ENCODE measurements around the gene PAN3.
A peak's percentile ranks its signal among the peaks of the same experiment; 100 is the strongest.

Gene PAN3

DNA sequence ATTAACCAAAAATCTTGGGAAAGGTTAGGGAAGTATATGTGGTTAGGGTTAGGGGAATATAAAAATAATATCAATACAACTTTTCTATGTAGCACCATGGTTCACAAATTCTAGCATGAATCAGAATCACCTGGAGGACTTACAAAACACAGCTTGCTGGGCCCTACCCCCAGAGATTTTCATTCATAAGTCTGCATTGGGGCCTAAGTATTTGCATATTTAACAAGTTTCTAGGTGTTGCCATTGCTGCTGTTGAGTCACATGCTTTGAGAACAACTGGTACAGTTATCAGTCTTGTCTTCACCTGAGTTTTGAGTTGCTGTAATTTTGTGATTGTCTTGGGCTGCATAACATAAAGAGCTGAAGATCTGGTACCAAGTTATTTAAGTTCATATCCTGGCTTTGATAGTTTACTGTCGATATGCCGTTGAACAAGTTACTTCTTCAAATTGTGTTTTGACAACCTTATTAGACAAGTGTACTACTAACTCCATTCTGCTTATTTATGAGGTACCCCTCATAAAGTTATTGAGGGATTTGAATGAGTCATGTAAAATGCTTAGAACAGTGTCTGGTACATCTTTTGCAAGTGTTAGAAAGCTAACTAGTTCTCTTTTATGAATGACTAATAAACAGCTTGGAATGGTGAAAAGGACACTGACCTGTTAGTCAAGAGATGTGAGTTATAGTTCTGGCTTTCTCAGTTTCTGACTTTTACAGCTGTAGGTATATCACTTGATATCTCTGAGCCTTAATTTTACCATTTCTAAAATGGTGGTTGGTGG, 132.9 kb downstream of the PAN3 start:
- no peak overlapping the region for H3K4me3 ChIP-seq (ENCODE audit: control insufficient read depth, low read depth, low read length)
- DNase-seq (ENCODE audit: low read depth): no peak
- TF ChIP-seq CTCF (IDR thresholded peaks at IDR 0.05; ENCODE audit: control insufficient read depth, insufficient read depth, low read depth, low read length, missing control alignments): no peak

DNA sequence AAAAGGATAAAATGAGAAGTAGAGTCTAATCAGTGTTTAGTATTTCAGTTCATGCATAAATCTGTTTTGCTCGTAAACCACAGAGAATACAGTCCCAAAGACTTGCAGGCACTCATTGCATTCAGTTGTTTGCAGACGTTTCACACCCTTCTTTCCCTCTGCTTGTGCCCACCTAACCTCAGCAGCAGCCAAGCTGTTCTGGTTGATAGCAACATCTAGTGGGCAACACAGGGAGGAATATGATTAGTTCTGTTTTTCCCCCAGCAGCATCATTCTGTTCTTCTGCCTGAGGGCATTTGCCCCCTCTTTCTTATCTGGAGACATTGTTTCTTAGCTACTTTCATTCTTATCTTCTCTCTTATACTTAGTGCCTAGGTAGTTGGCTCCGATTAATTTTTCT, 135.6 kb downstream of the PAN3 start:
- no peak overlapping the region for H3K4me3 ChIP-seq (ENCODE audit: control insufficient read depth, low read depth, low read length)
- peak; percentile 19 for TF ChIP-seq CTCF (IDR thresholded peaks at IDR 0.05; ENCODE audit: control insufficient read depth, insufficient read depth, low read depth, low read length, missing control alignments)
- DNase-seq (ENCODE audit: low read depth): no peak

GRCh38 chr13:28282451-28282850, 144.1 kb downstream of the PAN3 start:
- H3K4me3 ChIP-seq (ENCODE audit: control insufficient read depth, low read depth, low read length): no peak overlapping the region
- DNase-seq (ENCODE audit: low read depth): no peak
- TF ChIP-seq CTCF (IDR thresholded peaks at IDR 0.05; ENCODE audit: control insufficient read depth, insufficient read depth, low read depth, low read length, missing control alignments): no peak

GRCh38 chr13:28283600-28283999, 145.3 kb downstream of the PAN3 start:
- H3K4me3 ChIP-seq (ENCODE audit: control insufficient read depth, low read depth, low read length): no peak overlapping the region
- TF ChIP-seq CTCF (IDR thresholded peaks at IDR 0.05; ENCODE audit: control insufficient read depth, insufficient read depth, low read depth, low read length, missing control alignments): no peak
- DNase-seq (ENCODE audit: low read depth): no peak

DNA sequence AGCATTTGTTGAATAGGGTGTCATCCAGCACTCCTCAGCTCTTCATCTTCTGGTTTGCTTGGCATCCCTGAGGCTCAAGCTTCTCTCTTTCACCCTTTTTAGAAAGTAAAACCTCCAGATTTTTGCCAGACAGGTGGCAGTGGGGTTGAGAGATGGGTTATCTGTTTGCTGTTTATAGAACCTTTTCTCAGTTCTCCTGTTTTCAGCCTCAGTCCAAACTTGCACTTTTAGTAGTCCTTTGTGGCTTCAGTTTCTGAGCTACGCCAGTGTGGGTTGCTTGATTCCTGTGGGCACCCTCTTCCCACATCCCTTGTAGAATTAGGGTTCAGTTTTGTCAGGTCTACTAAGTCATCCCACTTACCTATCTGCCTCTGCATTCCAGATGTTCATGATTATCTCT, 147.9 kb downstream of the PAN3 start:
- DNase-seq (ENCODE audit: low read depth): no peak
- no peak for TF ChIP-seq CTCF (IDR thresholded peaks at IDR 0.05; ENCODE audit: control insufficient read depth, insufficient read depth, low read depth, low read length, missing control alignments)
- H3K4me3 ChIP-seq (ENCODE audit: control insufficient read depth, low read depth, low read length): no peak overlapping the region

DNA sequence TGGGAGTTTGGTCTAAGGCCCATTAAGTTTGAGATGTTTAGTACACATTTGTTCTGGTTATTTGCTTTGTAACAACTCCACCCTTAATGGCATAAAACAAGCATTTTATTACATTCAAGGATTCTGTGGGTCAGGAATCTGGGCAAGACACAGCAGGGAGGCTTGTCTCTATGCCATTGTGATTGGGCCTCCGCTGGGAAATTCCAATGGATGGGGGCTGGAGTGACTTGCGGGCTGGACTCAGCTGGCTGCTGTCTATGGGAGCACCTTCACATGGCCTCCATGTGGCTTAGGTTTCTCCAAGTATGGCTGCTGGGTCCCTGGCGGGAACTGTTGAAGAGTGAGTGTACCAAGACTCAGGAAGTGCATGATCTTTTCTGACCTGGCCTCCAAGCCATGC, 159.0 kb downstream of the PAN3 start:
- no peak for TF ChIP-seq CTCF (IDR thresholded peaks at IDR 0.05; ENCODE audit: control insufficient read depth, insufficient read depth, low read depth, low read length, missing control alignments)
- peak; percentile 32 for DNase-seq (ENCODE audit: low read depth)
- H3K4me3 ChIP-seq (ENCODE audit: control insufficient read depth, low read depth, low read length): no peak overlapping the region
